ENCODE results near the gene KIR3DL1.
"Not testable (repeated sequence)": the region's sequence is repeated elsewhere in the genome, so short reads cannot be mapped to it uniquely, and the experiment has no call there.

The KIR3DL1 gene

GRCh38 chr19:54816251-54816650 lies at the start of gene KIR3DL1:
Gene KIR3DL1, plus strand, starts transcription at chr19:54816468.
- not testable (repeated sequence) for H3K4me1 Mint-ChIP-seq, H3K36me3 Mint-ChIP-seq, ATAC-seq, H3K9me3 Mint-ChIP-seq, H3K27ac Mint-ChIP-seq, H3K4me3 Mint-ChIP-seq
- H3K27me3 Mint-ChIP-seq: peaks cover 39% of the 10 kb centered on the region

DNA sequence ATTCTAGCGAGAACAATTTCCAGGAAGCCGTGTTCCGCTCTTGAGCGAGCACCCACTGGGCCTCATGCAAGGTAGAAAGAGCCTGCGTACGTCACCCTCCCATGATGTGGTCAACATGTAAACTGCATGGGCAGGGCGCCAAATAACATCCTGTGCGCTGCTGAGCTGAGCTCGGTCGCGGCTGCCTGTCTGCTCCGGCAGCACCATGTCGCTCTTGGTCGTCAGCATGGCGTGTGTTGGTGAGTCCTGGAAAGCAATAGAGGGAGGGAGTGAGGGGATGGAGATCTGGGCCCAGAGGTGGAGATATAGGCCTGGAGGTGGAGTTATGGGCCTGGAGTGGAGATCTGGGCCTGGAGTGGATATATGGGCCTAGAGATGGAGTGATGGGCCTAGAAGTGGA lies 46.6 kb upstream of the KIR3DL1 start, which contains the start of gene KIR2DL1:
KIR2DL1 (plus strand) TSS at position 148 of the 400 bp plus-strand sequence; CDS start at position 206, 58 bp downstream.
- ATAC-seq, H3K27ac Mint-ChIP-seq, H3K36me3 Mint-ChIP-seq, H3K4me3 Mint-ChIP-seq, H3K4me1 Mint-ChIP-seq, H3K9me3 Mint-ChIP-seq: not testable (repeated sequence)
- peaks cover 27% of the 10 kb centered on the region for H3K27me3 Mint-ChIP-seq

DNA sequence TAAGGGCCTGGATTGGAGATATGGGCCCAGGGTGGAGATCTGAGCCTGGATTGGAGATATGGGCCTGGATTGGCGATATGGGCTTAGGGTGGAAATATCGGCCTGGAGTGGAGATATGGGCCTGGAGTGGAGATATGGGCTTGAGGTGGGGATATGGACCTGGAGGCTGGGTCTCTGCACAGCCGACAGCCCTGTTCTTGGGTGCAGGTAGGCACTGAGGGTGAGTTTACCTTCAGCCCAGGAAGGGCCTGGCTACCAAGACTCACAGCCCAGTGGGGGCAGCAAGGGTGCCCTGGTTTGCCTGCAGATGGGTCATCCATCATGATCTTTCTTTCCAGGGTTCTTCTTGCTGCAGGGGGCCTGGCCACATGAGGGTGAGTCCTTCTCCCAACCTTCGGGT lies 45.8 kb upstream of the KIR3DL1 start:
- not testable (repeated sequence) for H3K36me3 Mint-ChIP-seq, H3K4me3 Mint-ChIP-seq, H3K9me3 Mint-ChIP-seq, H3K27ac Mint-ChIP-seq, H3K4me1 Mint-ChIP-seq, ATAC-seq
- H3K27me3 Mint-ChIP-seq: peaks cover 18% of the 10 kb centered on the region

DNA sequence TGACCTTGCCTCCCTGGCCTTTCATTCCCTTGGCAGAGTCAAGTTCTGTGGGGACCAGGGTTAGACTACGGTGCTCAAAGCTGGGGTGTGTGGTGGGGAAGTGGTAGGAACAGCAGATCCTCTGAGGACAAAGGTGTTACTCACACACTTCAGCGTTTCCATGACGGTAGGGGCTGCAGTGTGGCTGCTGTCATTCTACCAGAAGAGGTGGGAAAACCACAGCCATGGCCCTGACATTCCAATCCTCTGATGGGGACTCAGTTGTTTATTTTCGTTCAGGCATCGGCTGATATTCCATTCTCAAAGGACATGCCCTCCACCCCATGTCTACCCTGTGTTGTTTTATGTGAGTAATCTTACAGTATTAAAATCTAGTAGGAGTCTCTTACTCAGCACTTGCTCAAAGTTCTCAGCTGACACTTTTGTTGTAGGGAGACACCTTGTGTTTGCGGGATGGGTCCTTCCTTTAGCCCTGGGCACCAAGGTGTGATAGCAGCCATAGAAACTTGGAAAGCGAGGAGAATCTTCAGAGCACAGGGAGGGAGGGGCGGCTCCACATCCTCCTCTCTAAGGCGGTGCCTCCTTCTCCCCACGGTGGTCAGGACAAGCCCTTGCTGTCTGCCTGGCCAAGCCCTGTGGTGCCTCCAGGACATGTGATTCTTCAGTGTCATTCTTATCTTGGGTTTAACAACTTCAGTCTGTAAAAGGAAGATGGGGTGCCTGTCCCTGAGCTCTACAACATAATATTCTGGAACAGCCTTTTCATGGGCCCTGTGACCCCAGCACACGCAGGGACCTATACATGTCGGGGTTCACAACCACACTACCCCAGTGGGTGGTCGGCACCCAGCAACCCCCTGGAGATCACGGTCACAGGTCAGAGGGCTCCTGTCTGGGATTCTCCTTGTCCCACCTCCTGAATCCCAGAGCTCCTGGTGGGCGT lies 45.0 kb upstream of the KIR3DL1 start:
- H3K36me3 Mint-ChIP-seq, ATAC-seq, H3K4me1 Mint-ChIP-seq: not testable (repeated sequence)

GRCh38 chr19:54772666-54773065 lies 43.6 kb upstream of the KIR3DL1 start:
- H3K27ac Mint-ChIP-seq, H3K9me3 Mint-ChIP-seq, ATAC-seq, H3K36me3 Mint-ChIP-seq, H3K4me3 Mint-ChIP-seq, H3K4me1 Mint-ChIP-seq: not testable (repeated sequence)
- H3K27me3 Mint-ChIP-seq: peaks cover 15% of the 10 kb centered on the region

More for the DNA sequence above, 45.0 kb upstream of the KIR3DL1 start:
- H3K27ac Mint-ChIP-seq, H3K9me3 Mint-ChIP-seq, H3K4me3 Mint-ChIP-seq: not testable (repeated sequence)
- H3K27me3 Mint-ChIP-seq: peaks cover 15% of the 10 kb centered on the region

DNA sequence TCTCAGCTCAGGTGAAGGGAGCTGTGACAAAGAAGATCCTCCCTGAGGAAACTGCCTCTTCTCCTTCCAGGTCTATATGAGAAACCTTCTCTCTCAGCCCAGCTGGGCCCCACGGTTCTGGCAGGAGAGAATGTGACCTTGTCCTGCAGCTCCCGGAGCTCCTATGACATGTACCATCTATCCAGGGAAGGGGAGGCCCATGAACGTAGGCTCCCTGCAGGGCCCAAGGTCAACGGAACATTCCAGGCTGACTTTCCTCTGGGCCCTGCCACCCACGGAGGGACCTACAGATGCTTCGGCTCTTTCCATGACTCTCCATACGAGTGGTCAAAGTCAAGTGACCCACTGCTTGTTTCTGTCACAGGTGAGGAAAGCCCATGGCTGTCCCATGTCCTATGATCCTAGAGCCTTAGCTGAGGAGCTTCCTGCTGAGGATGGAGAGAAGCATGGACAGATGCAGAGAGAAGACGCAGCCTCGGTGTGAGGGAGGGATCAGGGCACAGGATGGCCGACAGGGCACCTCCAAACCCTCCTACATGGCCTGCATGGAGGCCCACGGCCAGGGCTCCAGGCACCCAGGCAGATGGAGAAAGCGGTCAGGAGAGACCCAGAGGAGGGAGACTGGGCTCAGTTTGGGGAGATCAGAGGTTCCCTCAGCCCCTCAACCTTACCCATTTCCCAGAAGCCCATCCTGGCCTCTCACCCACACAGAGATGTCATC lies 41.0 kb upstream of the KIR3DL1 start:
- H3K9me3 Mint-ChIP-seq, H3K27ac Mint-ChIP-seq, H3K36me3 Mint-ChIP-seq, H3K4me1 Mint-ChIP-seq, H3K4me3 Mint-ChIP-seq, ATAC-seq, H3K27me3 Mint-ChIP-seq: not testable (repeated sequence)

GRCh38 chr19:54775830-54776229 lies 40.4 kb upstream of the KIR3DL1 start:
- not testable (repeated sequence) for H3K27ac Mint-ChIP-seq, ATAC-seq, H3K4me3 Mint-ChIP-seq, H3K9me3 Mint-ChIP-seq, H3K27me3 Mint-ChIP-seq, H3K36me3 Mint-ChIP-seq, H3K4me1 Mint-ChIP-seq

GRCh38 chr19:54777851-54778250 lies 38.4 kb upstream of the KIR3DL1 start:
- not testable (repeated sequence) for ATAC-seq, H3K27ac Mint-ChIP-seq, H3K4me3 Mint-ChIP-seq, H3K36me3 Mint-ChIP-seq, H3K4me1 Mint-ChIP-seq, H3K9me3 Mint-ChIP-seq
- peaks cover 16% of the 10 kb centered on the region for H3K27me3 Mint-ChIP-seq

- not testable (repeated sequence) for ATAC-seq, H3K9me3 Mint-ChIP-seq, H3K4me3 Mint-ChIP-seq, H3K27ac Mint-ChIP-seq, H3K4me1 Mint-ChIP-seq, H3K36me3 Mint-ChIP-seq
- peaks cover 26% of the 10 kb centered on the region for H3K27me3 Mint-ChIP-seq
Measured at GRCh38 chr19:54778896-54779295, 37.4 kb upstream of the KIR3DL1 start.

GRCh38 chr19:54782916-54783315 lies 33.4 kb upstream of the KIR3DL1 start:
- H3K27me3 Mint-ChIP-seq: peaks cover 49% of the 10 kb centered on the region
- H3K4me1 Mint-ChIP-seq, ATAC-seq, H3K27ac Mint-ChIP-seq, H3K9me3 Mint-ChIP-seq, H3K4me3 Mint-ChIP-seq, H3K36me3 Mint-ChIP-seq: not testable (repeated sequence)

DNA sequence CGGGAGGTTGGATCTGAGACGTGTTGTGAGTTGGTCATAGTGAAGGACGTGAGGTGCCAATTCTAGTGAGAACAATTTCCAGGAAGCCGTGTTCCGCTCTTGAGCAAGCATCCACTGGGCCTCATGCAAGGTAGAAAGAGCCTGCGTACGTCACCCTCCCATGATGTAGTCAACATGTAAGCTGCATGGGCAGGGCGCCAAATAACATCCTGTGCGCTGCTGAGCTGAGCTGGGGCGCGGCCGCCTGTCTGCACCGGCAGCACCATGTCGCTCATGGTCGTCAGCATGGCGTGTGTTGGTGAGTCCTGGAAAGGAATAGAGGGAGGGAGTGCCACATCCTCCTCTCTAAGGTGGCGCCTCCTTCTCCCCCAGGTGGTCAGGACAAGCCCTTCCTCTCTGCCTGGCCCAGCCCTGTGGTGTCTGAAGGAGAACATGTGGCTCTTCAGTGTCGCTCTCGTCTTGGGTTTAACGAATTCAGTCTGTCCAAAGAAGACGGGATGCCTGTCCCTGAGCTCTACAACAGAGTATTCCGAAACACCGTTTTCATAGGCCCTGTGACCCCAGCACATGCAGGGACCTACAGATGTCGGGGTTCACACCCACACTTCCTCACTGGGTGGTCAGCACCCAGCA lies 30.1 kb upstream of the KIR3DL1 start:
- not testable (repeated sequence) for H3K4me1 Mint-ChIP-seq, H3K9me3 Mint-ChIP-seq, H3K36me3 Mint-ChIP-seq, H3K4me3 Mint-ChIP-seq, H3K27ac Mint-ChIP-seq, ATAC-seq
- peaks cover 67% of the 10 kb centered on the region for H3K27me3 Mint-ChIP-seq

DNA sequence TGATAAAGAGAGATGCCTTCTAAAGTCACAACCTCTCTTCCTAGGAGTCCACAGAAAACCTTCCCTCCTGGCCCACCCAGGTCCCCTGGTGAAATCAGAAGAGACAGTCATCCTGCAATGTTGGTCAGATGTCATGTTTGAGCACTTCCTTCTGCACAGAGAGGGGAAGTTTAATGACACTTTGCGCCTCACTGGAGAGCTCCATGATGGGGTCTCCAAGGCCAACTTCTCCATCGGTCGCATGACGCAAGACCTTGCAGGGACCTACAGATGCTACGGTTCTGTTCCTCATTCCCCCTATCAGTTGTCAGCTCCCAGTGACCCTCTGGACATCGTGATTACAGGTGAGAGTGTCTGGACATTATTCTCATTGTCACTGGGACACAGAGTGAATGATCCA lies 28.1 kb upstream of the KIR3DL1 start:
- not testable (repeated sequence) for H3K4me1 Mint-ChIP-seq, H3K27ac Mint-ChIP-seq
- H3K27me3 Mint-ChIP-seq: peaks cover 49% of the 10 kb centered on the region

DNA sequence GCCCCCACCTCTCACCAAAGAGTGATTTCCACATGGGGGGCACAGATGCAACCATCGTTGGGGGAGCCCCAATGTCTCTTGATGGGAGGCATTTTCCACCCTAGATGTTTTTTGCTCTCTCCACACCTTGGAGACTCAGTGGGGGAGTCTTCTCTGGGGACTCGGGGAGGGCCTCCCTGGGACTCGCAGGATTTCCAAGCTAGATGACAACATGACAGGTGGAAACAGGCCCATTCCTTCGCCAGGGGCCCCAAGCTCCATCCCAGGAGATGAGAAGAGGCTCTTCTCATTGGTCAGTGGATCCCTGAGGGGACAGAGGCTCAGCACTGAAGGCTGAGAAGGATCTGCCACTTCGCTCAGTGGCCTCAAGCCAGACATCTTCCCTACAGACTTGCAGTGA lies 25.6 kb upstream of the KIR3DL1 start:
- no peak for ATAC-seq
- H3K27me3 Mint-ChIP-seq: peaks cover 40% of the 10 kb centered on the region
- H3K4me1 Mint-ChIP-seq: peaks cover 11% of the 10 kb centered on the region
- no peak overlapping the region for H3K4me3 Mint-ChIP-seq
- H3K27ac Mint-ChIP-seq: no peak overlapping the region
- no peaks in the 10 kb centered on the region for H3K36me3 Mint-ChIP-seq
- H3K9me3 Mint-ChIP-seq: peaks cover 8% of the 10 kb centered on the region

More for the DNA sequence above, 28.1 kb upstream of the KIR3DL1 start:
- H3K9me3 Mint-ChIP-seq, H3K36me3 Mint-ChIP-seq, H3K4me3 Mint-ChIP-seq, ATAC-seq: not testable (repeated sequence)

GRCh38 chr19:54791476-54791875 lies 24.8 kb upstream of the KIR3DL1 start:
- Mint-ChIP-seq H3K27ac (no peak overlapping the region), H3K4me3 (no peak overlapping the region)

GRCh38 chr19:54792814-54793213 lies 23.5 kb upstream of the KIR3DL1 start:
- peak overlapping the region; percentile 62 for H3K27ac Mint-ChIP-seq
- no peaks in the 10 kb centered on the region for H3K36me3 Mint-ChIP-seq
- peak overlapping the region; percentile 61 for H3K4me3 Mint-ChIP-seq
- H3K27me3 Mint-ChIP-seq: peaks cover 44% of the 10 kb centered on the region
- H3K9me3 Mint-ChIP-seq: peaks cover 11% of the 10 kb centered on the region
- ATAC-seq: no peak
- H3K4me1 Mint-ChIP-seq: peaks cover 11% of the 10 kb centered on the region

More at GRCh38 chr19:54791476-54791875, 24.8 kb upstream of the KIR3DL1 start:
- ATAC-seq: no peak
- H3K9me3 Mint-ChIP-seq: peaks cover 11% of the 10 kb centered on the region
- H3K27me3 Mint-ChIP-seq: peaks cover 40% of the 10 kb centered on the region
- H3K36me3 Mint-ChIP-seq: no peaks in the 10 kb centered on the region
- peaks cover 11% of the 10 kb centered on the region for H3K4me1 Mint-ChIP-seq

Data from stimulated activated memory B cell treated with anti-CD40 and anti-IgM and Interleukin-4, amounts not matched to agents 10 μg/mL and 1 μg/mL and 100 μg/mL, for 72 hours (primary cell).